ENCODE data around the gene STXBP6. TPM values are rescaled to one million over a fixed set of nuclear protein-coding genes. Genes with fewer than 3 reads are reported as not detected.

STXBP6 gene
- total RNA-seq, 1 experiment from 2014 or later: 12.3 TPM

- no peaks in the 10 kb centered on the region for H4K20me1 ChIP-seq (ENCODE audit: insufficient read depth)
- TF ChIP-seq CTCF (conservative IDR thresholded peaks at IDR 0.05) (no peak), EZH2 (IDR thresholded peaks at IDR 0.05; ENCODE audit: low read depth) (no peak)
- no peaks in the 10 kb centered on the region for H3K9me3 ChIP-seq (ENCODE audit: insufficient read depth, low read depth)
- BruUV-seq (replicated peaks): no TSS peak
- intact Hi-C loops (cut with micrococcal nuclease; ENCODE audit: unreplicated experiment): no loop called here
- ChIA-PET CTCF (no interaction called here), POLR2A (ENCODE audit: unreplicated experiment) (no interaction called here)
- no peaks in the 10 kb centered on the region for H3K27me3 ChIP-seq (ENCODE audit: insufficient read depth, low read depth)
- no peaks in the 10 kb centered on the region for H3K36me3 ChIP-seq (ENCODE audit: low read depth)
- H3K4me1 ChIP-seq (replicated peaks; ENCODE audit: insufficient read depth): no peaks in the 10 kb centered on the region
- no peak overlapping the region for H3K4me2 ChIP-seq
- DNase-seq: no peak
- no peak overlapping the region for H3K4me3 ChIP-seq
- no peaks in the 10 kb centered on the region for H3K9me2 ChIP-seq (ENCODE audit: insufficient read depth)
- H3F3A ChIP-seq (ENCODE audit: insufficient read depth, low read depth): no peaks in the 10 kb centered on the region
- no peak overlapping the region for H3K27ac ChIP-seq
- no peaks in the 10 kb centered on the region for H3K79me2 ChIP-seq (ENCODE audit: low read depth)
- no peak overlapping the region for H2AFZ ChIP-seq
These were observed 160.1 kb downstream of the STXBP6 start for GRCh38 chr14:24889843-24890242.

GRCh38 chr14:24888532-24888931 is 161.4 kb downstream of the STXBP6 start:
- no peak for TF ChIP-seq CTCF (conservative IDR thresholded peaks at IDR 0.05)
- TF ChIP-seq EZH2 (IDR thresholded peaks at IDR 0.05; ENCODE audit: low read depth): no peak
- BruUV-seq (replicated peaks): no TSS peak
- H3K4me3 ChIP-seq: no peak overlapping the region
- no peak overlapping the region for H2AFZ ChIP-seq
- no peaks in the 10 kb centered on the region for H3K27me3 ChIP-seq (ENCODE audit: insufficient read depth, low read depth)
- no peaks in the 10 kb centered on the region for H3K79me2 ChIP-seq (ENCODE audit: low read depth)
- DNase-seq: no peak
- no peaks in the 10 kb centered on the region for H3K4me1 ChIP-seq (replicated peaks; ENCODE audit: insufficient read depth)
- no peaks in the 10 kb centered on the region for H3K36me3 ChIP-seq (ENCODE audit: low read depth)
- intact Hi-C loops (cut with micrococcal nuclease; ENCODE audit: unreplicated experiment): no loop called here
- no peaks in the 10 kb centered on the region for H4K20me1 ChIP-seq (ENCODE audit: insufficient read depth)
- H3F3A ChIP-seq (ENCODE audit: insufficient read depth, low read depth): no peaks in the 10 kb centered on the region
- H3K4me2 ChIP-seq: no peak overlapping the region
- no peaks in the 10 kb centered on the region for H3K9me3 ChIP-seq (ENCODE audit: insufficient read depth, low read depth)
- ChIA-PET CTCF (interaction anchor here (0.9 kb wide), 1 partner anchor 28 kb away, joined by 8 read pairs; no protein-coding TSS in a partner anchor), POLR2A (ENCODE audit: unreplicated experiment) (no interaction called here)
- no peak overlapping the region for H3K27ac ChIP-seq
- H3K9me2 ChIP-seq (ENCODE audit: insufficient read depth): no peaks in the 10 kb centered on the region

GRCh38 chr14:24887623-24888304 is 162.2 kb downstream of the STXBP6 start:
- no peaks in the 10 kb centered on the region for H3K9me2 ChIP-seq (ENCODE audit: insufficient read depth)
- no peaks in the 10 kb centered on the region for H3K9me3 ChIP-seq (ENCODE audit: insufficient read depth, low read depth)
- no peaks in the 10 kb centered on the region for H3F3A ChIP-seq (ENCODE audit: insufficient read depth, low read depth)
- no peak for DNase-seq
- intact Hi-C loops (cut with micrococcal nuclease; ENCODE audit: unreplicated experiment): no loop called here
- BruUV-seq (replicated peaks): no TSS peak
- H3K36me3 ChIP-seq (ENCODE audit: low read depth): no peaks in the 10 kb centered on the region
- TF ChIP-seq CTCF (conservative IDR thresholded peaks at IDR 0.05) (no peak), EZH2 (IDR thresholded peaks at IDR 0.05; ENCODE audit: low read depth) (no peak)
- H3K4me2 ChIP-seq: no peak overlapping the region
- no peak overlapping the region for H3K4me3 ChIP-seq
- H3K27ac ChIP-seq: no peak overlapping the region
- H3K27me3 ChIP-seq (ENCODE audit: insufficient read depth, low read depth): no peaks in the 10 kb centered on the region
- ChIA-PET POLR2A (ENCODE audit: unreplicated experiment) (no interaction called here), CTCF (interaction anchor here (0.9 kb wide), 1 partner anchor 27 kb away, joined by 8 read pairs; no protein-coding TSS in a partner anchor)
- no peaks in the 10 kb centered on the region for H3K4me1 ChIP-seq (replicated peaks; ENCODE audit: insufficient read depth)
- H3K79me2 ChIP-seq (ENCODE audit: low read depth): no peaks in the 10 kb centered on the region
- H4K20me1 ChIP-seq (ENCODE audit: insufficient read depth): no peaks in the 10 kb centered on the region
- no peak overlapping the region for H2AFZ ChIP-seq

Data from PC-9 (cell line).